ENCODE results near the gene MIGA1. TPM values are rescaled to one million over a fixed set of nuclear protein-coding genes. Genes with fewer than 3 reads are reported as not detected.
A peak's percentile ranks its signal among the peaks of the same experiment; 100 is the strongest.

MIGA1 gene
- polyA plus RNA-seq, 4 donors = 1.4 to 18.2 (median 3.4) TPM

DNA sequence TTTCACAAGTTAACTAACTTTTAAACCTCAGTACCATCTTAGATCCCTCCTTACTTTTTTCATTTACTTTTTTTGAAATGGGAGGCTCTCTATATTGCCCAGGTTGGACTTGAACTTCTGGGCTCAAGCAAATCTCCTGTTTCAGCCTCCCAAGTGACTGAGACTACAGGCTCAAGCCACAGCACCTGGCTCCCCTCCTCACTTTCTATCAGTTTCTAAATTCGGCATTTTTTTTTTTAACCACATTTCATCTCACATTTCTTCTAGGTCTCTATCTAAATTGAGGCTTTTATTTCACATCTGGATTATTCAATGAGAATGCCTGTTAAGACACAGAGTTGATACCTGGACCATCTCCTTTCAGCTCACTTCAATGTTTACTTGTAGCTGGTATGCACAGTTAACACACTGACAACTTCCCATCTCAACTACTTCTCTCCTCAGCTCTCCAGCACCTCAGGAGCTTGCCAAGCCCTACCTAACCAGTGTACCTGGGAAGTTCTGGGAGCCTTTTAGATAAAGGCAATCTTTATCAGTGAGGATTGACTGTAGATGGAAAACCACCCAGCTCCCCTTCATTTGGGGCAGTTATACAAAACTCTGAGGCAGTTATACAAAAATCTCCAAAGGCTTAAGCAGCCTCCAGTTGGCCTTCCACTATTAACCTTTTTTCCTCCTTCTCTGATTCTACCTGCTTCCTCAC lies 23.2 kb upstream of the MIGA1 start:
- 40 to 57% (median 54%) methylated on average over 1 of the region's 1 CpG for WGBS, 3 donors
- Histone ChIP-seq H3K9me3 (ENCODE audit: control insufficient read depth in 2 of 2, insufficient read depth in 1 of 2, low read depth in 1 of 2, low read length in 1 of 2) (no peaks in the 10 kb centered on the region), H3K4me3 (ENCODE audit: low read depth in 1 of 3, low read length in 3 of 3) (no peak overlapping the region), H3K27ac (ENCODE audit: low read depth in 1 of 3, low read length in 2 of 3) (no peak overlapping the region), H3K4me1 (ENCODE audit: control insufficient read depth in 3 of 3, insufficient read depth in 2 of 3, low read depth in 1 of 3, low read length in 2 of 3) (peaks cover 0 to 10% (median 7%) of the 10 kb centered on the region in 3 donors), H3K27me3 (ENCODE audit: control insufficient read depth in 3 of 3, insufficient read depth in 3 of 3, low read length in 3 of 3) (no peaks in the 10 kb centered on the region), H3K36me3 (ENCODE audit: control insufficient read depth in 3 of 3, insufficient read depth in 2 of 3, low read depth in 1 of 3, low read length in 3 of 3) (peaks cover 0 to 3% (median 0%) of the 10 kb centered on the region in 3 donors)
- FAIRE-seq (no peak), DNase-seq (no peak)

DNA sequence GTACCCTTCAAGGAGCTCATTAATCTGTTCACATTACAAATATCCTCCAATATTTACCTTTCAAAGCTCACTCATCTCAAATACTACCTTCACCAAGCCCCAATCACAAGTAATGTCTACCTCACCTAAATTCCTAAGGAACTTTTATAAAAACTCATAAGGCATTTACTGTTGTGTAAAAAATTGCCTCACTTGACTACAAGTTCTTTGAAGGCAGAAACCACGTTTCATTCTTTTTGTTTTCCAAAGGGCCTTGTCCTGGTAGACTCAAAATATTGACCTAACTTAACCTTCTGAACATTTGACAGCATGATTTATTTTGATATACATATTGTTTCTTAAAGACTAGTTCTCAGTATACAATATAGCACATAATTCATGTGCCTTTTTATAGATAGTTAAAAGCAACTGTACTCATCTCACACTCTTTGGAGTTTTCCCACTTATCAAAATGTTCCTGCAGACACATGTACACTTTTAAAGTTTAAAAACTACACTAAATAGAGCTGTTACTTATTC lies 22.3 kb upstream of the MIGA1 start:
- Histone ChIP-seq H3K27me3 (ENCODE audit: control insufficient read depth in 3 of 3, insufficient read depth in 3 of 3, low read length in 3 of 3) (no peaks in the 10 kb centered on the region), H3K27ac (ENCODE audit: low read depth in 1 of 3, low read length in 2 of 3) (no peak overlapping the region), H3K4me3 (ENCODE audit: low read depth in 1 of 3, low read length in 3 of 3) (no peak overlapping the region), H3K9me3 (ENCODE audit: control insufficient read depth in 2 of 2, insufficient read depth in 1 of 2, low read depth in 1 of 2, low read length in 1 of 2) (no peaks in the 10 kb centered on the region), H3K36me3 (ENCODE audit: control insufficient read depth in 3 of 3, insufficient read depth in 2 of 3, low read depth in 1 of 3, low read length in 3 of 3) (no peaks in the 10 kb centered on the region), H3K4me1 (ENCODE audit: control insufficient read depth in 3 of 3, insufficient read depth in 2 of 3, low read depth in 1 of 3, low read length in 2 of 3) (peaks cover 0 to 10% (median 8%) of the 10 kb centered on the region in 3 donors)
- no peak for DNase-seq
- FAIRE-seq = no peak
- WGBS, 3 donors = 37 to 42% (median 38%) methylated on average over 1 of the region's 1 CpG

DNA sequence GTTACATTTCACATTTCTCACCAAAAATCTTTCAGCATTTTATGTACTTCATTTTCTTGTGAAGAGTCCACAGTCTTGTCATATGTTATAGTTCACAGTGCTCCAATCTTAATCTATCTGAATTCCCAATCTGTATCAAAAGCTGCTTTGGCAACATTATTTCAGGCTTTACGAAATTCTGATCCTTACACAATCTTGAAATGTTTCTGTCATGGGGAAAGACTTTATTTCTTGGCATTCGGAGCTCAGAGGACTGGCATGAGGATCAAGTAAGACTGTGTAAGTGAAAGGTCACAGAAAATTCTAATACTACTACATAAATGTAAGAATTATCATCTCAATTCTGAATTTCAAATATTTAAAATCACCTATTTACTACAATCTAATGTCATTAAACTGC lies 21.8 kb upstream of the MIGA1 start:
- WGBS, 3 donors = 48 to 58% (median 52%) methylated on average over 2 of the region's 2 CpGs
- Histone ChIP-seq H3K4me3 (ENCODE audit: low read depth in 1 of 3, low read length in 3 of 3) (no peak overlapping the region), H3K4me1 (ENCODE audit: control insufficient read depth in 3 of 3, insufficient read depth in 2 of 3, low read depth in 1 of 3, low read length in 2 of 3) (peaks cover 0 to 10% (median 8%) of the 10 kb centered on the region in 3 donors), H3K27me3 (ENCODE audit: control insufficient read depth in 3 of 3, insufficient read depth in 3 of 3, low read length in 3 of 3) (no peaks in the 10 kb centered on the region), H3K27ac (ENCODE audit: low read depth in 1 of 3, low read length in 2 of 3) (no peak overlapping the region), H3K36me3 (ENCODE audit: control insufficient read depth in 3 of 3, insufficient read depth in 2 of 3, low read depth in 1 of 3, low read length in 3 of 3) (no peaks in the 10 kb centered on the region), H3K9me3 (ENCODE audit: control insufficient read depth in 2 of 2, insufficient read depth in 1 of 2, low read depth in 1 of 2, low read length in 1 of 2) (no peaks in the 10 kb centered on the region)
- no peak for DNase-seq
- FAIRE-seq = no peak

DNA sequence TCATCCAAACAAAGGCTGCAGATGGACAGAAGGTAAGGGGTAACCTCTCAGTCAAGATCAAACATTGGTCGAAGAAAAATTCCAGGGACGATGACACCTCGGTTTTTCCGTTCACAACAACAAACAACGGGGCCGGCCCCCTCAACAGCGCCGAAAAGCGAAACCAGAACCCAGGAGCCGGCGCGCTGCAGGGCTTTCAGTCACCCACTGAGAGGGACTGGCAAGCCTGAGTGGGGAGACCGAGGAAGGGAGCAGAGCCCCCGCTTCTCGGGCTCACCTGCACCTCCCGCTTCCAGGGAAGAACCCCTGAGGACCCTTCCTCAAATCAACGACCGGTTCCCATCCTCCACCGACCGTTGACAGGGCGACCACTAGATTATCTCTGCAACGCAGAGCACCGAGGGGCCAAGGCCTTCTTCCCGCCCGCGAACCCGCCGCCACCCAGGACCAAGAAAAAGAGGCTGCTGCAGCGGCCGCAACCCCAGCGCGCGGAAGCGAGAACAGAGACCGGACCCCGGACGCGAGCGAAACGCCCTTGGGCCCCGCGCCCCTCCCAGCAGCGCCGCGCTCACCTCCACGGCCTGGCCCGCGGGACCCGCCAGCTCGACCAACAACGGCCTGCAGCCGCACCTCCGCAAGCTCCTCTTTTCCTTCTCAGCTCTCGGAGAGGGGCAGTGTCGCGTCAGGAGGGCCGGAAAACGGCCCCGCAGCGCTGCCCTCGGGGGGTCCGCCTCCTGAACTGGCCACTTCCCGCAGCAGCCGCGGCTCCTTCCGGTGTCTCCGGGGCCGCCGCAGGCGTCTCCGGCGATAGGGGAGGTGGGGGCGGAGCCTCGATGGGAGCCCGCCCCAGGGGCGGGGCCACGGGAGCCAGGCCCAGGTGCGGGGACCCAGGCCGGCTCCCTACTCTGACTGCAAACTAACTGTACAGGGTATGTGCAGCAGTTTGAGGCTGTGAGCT lies 20.1 kb upstream of the MIGA1 start, which contains the start of gene USP33:
Gene USP33 (minus strand): TSS at position 782 of the 958 bp plus-strand sequence. CDS start 18,155 bp downstream, outside the sequence.
- no peak for FAIRE-seq
- Histone ChIP-seq H3K9me3 (ENCODE audit: control insufficient read depth in 2 of 2, insufficient read depth in 1 of 2, low read depth in 1 of 2, low read length in 1 of 2) (no peaks in the 10 kb centered on the region), H3K27me3 (ENCODE audit: control insufficient read depth in 3 of 3, insufficient read depth in 3 of 3, low read length in 3 of 3) (no peaks in the 10 kb centered on the region), H3K4me3 (ENCODE audit: low read depth in 1 of 3, low read length in 3 of 3) (peak within 1 kb of the TSS; percentile 65 to 96 (median 83)), H3K27ac (ENCODE audit: low read depth in 1 of 3, low read length in 2 of 3) (peak within 1 kb of the TSS; percentile 83 to 93 (median 86)), H3K36me3 (ENCODE audit: control insufficient read depth in 3 of 3, insufficient read depth in 2 of 3, low read depth in 1 of 3, low read length in 3 of 3) (no peaks in the 10 kb centered on the region), H3K4me1 (ENCODE audit: control insufficient read depth in 3 of 3, insufficient read depth in 2 of 3, low read depth in 1 of 3, low read length in 2 of 3) (peaks cover 0 to 10% (median 8%) of the 10 kb centered on the region in 3 donors)
- 0 to 1% (median 1%) methylated on average over 67 to 79 of the region's 79 CpGs for WGBS, 3 donors
- DNase-seq = peak; percentile 89 to 95

DNA sequence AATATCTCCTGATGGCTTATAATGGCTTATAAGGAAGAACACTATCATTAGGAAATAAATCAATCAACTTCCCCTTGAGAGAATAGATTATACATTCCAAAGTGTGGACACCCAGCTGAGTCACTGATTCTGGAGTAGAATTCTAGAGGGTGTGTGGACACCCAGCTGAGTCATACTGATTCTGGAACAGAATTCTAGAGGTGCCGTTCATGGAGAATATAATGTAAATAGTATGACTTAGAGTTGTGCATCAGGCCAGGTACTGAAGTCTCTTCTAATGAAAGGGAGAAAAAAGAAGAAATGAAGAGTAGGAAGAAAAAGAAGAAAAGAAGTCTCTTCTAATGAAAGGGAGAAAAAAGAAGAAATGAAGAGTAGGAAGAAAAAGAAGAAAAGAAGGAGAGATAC lies 17.4 kb upstream of the MIGA1 start:
- Histone ChIP-seq H3K4me1 (ENCODE audit: control insufficient read depth in 3 of 3, insufficient read depth in 2 of 3, low read depth in 1 of 3, low read length in 2 of 3) (peaks cover 0 to 2% (median 0%) of the 10 kb centered on the region in 3 donors), H3K9me3 (ENCODE audit: control insufficient read depth in 2 of 2, insufficient read depth in 1 of 2, low read depth in 1 of 2, low read length in 1 of 2) (no peaks in the 10 kb centered on the region), H3K27ac (ENCODE audit: low read depth in 1 of 3, low read length in 2 of 3) (no peak overlapping the region), H3K36me3 (ENCODE audit: control insufficient read depth in 3 of 3, insufficient read depth in 2 of 3, low read depth in 1 of 3, low read length in 3 of 3) (no peaks in the 10 kb centered on the region), H3K27me3 (ENCODE audit: control insufficient read depth in 3 of 3, insufficient read depth in 3 of 3, low read length in 3 of 3) (no peaks in the 10 kb centered on the region), H3K4me3 (ENCODE audit: low read depth in 1 of 3, low read length in 3 of 3) (no peak overlapping the region)
- 3 to 28% (median 13%) methylated on average over 1 of the region's 1 CpG for WGBS, 3 donors
- FAIRE-seq (no peak), DNase-seq (peak in 1 of 2 donors; percentile 81)

DNA sequence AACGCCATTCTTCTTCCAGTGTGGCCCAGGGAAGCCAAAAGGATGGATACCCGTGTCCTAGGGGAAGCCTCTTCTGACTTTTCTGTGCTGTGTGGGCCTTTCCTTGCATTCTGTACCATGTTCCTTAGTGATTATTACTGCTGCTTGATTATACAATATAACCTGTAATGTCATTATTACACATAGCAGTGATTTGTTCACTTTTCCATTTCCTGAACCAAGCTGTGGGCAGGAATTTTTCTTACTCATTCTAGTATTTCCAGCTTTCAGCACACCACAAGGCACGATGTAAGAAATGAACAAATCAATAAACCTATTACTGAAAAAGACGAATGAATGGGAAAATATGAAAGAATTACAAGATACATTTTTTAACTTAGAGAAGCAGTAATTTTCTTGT lies 11.4 kb upstream of the MIGA1 start:
- no peak overlapping the region for H3K27ac ChIP-seq (ENCODE audit: low read depth in 1 of 3, low read length in 2 of 3)
- no peaks in the 10 kb centered on the region for H3K4me1 ChIP-seq (ENCODE audit: control insufficient read depth in 3 of 3, insufficient read depth in 2 of 3, low read depth in 1 of 3, low read length in 2 of 3)
- DNase-seq (no peak), FAIRE-seq (no peak)
- H3K9me3 ChIP-seq (ENCODE audit: control insufficient read depth in 2 of 2, insufficient read depth in 1 of 2, low read depth in 1 of 2, low read length in 1 of 2) = no peaks in the 10 kb centered on the region
- H3K4me3 ChIP-seq (ENCODE audit: low read depth in 1 of 3, low read length in 3 of 3) = no peak overlapping the region
- H3K27me3 ChIP-seq (ENCODE audit: control insufficient read depth in 3 of 3, insufficient read depth in 3 of 3, low read length in 3 of 3) = no peaks in the 10 kb centered on the region
- 63 to 91% (median 83%) methylated on average over 4 of the region's 4 CpGs for WGBS, 3 donors
- no peaks in the 10 kb centered on the region for H3K36me3 ChIP-seq (ENCODE audit: control insufficient read depth in 3 of 3, insufficient read depth in 2 of 3, low read depth in 1 of 3, low read length in 3 of 3)

DNA sequence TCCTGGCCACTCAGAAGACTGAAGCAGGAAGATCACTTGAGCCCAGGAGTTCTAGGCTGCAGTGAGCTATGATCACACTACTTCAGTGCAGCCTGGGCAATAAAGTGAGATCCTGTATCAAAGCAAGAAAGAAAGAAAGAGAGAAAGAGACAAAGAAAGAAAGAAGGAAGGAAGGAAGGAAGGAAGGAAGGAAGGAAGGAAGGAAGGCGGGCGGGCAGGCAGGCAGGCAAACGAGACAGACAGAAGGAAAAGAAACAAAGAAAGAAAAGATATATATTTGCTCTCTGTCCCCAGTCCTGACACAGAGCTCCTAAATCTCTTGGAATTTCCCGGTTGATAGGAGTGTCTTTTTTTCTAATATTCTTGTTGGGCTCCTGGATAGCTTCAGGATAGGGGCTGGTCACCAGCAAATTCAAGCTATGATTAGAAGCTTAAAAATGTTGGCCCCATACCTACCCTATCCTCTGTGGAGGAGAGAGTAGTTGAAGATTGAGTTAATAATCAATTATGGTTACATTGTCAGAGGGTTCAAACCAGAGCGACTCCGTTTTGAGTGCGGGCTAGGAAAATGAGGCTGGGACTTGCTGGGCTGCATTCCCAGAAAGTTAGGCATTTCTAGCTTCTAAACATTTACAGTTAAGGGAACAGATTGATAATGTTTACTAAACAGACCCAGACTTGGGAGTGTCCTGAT lies 3.3 kb upstream of the MIGA1 start:
- Histone ChIP-seq H3K4me3 (ENCODE audit: low read depth in 1 of 3, low read length in 3 of 3) (no peak overlapping the region), H3K36me3 (ENCODE audit: control insufficient read depth in 3 of 3, insufficient read depth in 2 of 3, low read depth in 1 of 3, low read length in 3 of 3) (no peaks in the 10 kb centered on the region), H3K4me1 (ENCODE audit: control insufficient read depth in 3 of 3, insufficient read depth in 2 of 3, low read depth in 1 of 3, low read length in 2 of 3) (no peaks in the 10 kb centered on the region), H3K9me3 (ENCODE audit: control insufficient read depth in 2 of 2, insufficient read depth in 1 of 2, low read depth in 1 of 2, low read length in 1 of 2) (no peaks in the 10 kb centered on the region), H3K27ac (ENCODE audit: low read depth in 1 of 3, low read length in 2 of 3) (no peak overlapping the region), H3K27me3 (ENCODE audit: control insufficient read depth in 3 of 3, insufficient read depth in 3 of 3, low read length in 3 of 3) (no peaks in the 10 kb centered on the region)
- FAIRE-seq (no peak), DNase-seq (no peak)
- 59 to 68% (median 61%) methylated on average over 7 of the region's 7 CpGs for WGBS, 3 donors

DNA sequence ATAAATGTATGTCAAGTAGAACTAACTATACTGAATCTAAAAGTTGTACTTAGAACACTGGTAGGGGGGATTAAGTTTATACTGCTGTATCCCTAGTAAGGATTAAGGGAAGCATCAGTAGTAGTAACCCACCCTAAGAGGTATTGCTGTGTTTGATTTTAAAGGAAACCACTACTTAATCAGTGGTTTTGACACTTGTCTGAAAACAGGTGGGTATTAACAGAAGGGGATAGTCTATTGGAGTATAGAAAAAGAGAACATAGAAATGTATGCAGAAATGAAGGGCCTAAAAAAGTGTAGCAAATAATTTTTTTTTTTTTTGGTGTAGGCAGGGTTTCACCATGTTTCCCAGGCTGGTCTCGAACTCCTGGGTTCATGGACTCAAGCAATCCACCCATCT lies 2.2 kb downstream of the MIGA1 start:
- peaks cover 0 to 14% (median 0%) of the 10 kb centered on the region in 3 donors for H3K36me3 ChIP-seq (ENCODE audit: control insufficient read depth in 3 of 3, insufficient read depth in 2 of 3, low read depth in 1 of 3, low read length in 3 of 3)
- WGBS, 3 donors = 85 to 94% (median 94%) methylated on average over 1 of the region's 1 CpG
- no peak overlapping the region for H3K27ac ChIP-seq (ENCODE audit: low read depth in 1 of 3, low read length in 2 of 3)
- no peak for FAIRE-seq
- no peak for DNase-seq
- no peaks in the 10 kb centered on the region for H3K27me3 ChIP-seq (ENCODE audit: control insufficient read depth in 3 of 3, insufficient read depth in 3 of 3, low read length in 3 of 3)
- H3K9me3 ChIP-seq (ENCODE audit: control insufficient read depth in 2 of 2, insufficient read depth in 1 of 2, low read depth in 1 of 2, low read length in 1 of 2) = peaks cover 0 to 10% of the 10 kb centered on the region in 2 donors
- H3K4me3 ChIP-seq (ENCODE audit: low read depth in 1 of 3, low read length in 3 of 3) = no peak overlapping the region
- H3K4me1 ChIP-seq (ENCODE audit: control insufficient read depth in 3 of 3, insufficient read depth in 2 of 3, low read depth in 1 of 3, low read length in 2 of 3) = no peaks in the 10 kb centered on the region
